GM23338 (cell line): ENCODE measurements around the gene DOLPP1. TPM values are rescaled to one million over a fixed set of nuclear protein-coding genes. Genes with fewer than 3 reads are reported as not detected.

Experiments
- ATAC-seq: fragments of 200-7000 bp; cut with Tn5 transposase; 3 replicates; pipeline ENCODE4 v1.9.1; 2020
- DNase-seq: peaks from one replicate; pipeline ENCODE4 v3.0.0-alpha.2; 2015; ENCODE audit warnings: low spot score
- H2AFZ ChIP-seq: fragments of 200-600 bp; sonication (generic); 2 replicates; pipeline ENCODE4 v1.8.0; 2016; ENCODE audit warnings: antibody characterized with exemption, mild to moderate bottlenecking, moderate library complexity
- H3F3A ChIP-seq: fragments of 200-600 bp; sonication (generic); replicated peaks from 2 replicates; pipeline ENCODE4 v1.8.0; 2017; ENCODE audit warnings: antibody characterized with exemption, mixed run types, low read depth
- H3K27ac ChIP-seq: fragments of 200-600 bp; sonication (generic); 2 replicates; pipeline ENCODE4 v1.6.1; 2016; ENCODE audit warnings: low read depth
- H3K27me3 ChIP-seq: fragments of 200-600 bp; sonication (generic); 2 replicates; pipeline ENCODE4 v1.8.0; 2016; ENCODE audit warnings: mild to moderate bottlenecking, mixed run types, moderate library complexity; ENCODE audit not compliant: insufficient read depth
- H3K36me3 ChIP-seq: fragments of 200-600 bp; sonication (generic); 2 replicates; pipeline ENCODE4 v1.8.0; 2016; ENCODE audit warnings: mild to moderate bottlenecking; ENCODE audit not compliant: insufficient read depth
- H3K4me1 ChIP-seq: fragments of 200-600 bp; sonication (generic); 2 replicates; pipeline ENCODE4 v1.8.0; 2016; ENCODE audit warnings: mild to moderate bottlenecking, moderate library complexity; ENCODE audit not compliant: insufficient read depth
- H3K4me2 ChIP-seq: fragments of 200-600 bp; sonication (generic); 2 replicates; pipeline ENCODE4 v1.7.1; 2017; ENCODE audit warnings: mixed run types
- H3K4me3 ChIP-seq: fragments of 200-600 bp; sonication (generic); 2 replicates; pipeline ENCODE4 v1.6.1; 2016; ENCODE audit warnings: mixed run types
- H3K79me2 ChIP-seq: fragments of 200-600 bp; sonication (generic); replicated peaks from 2 replicates; pipeline ENCODE4 v1.8.0; 2017; ENCODE audit warnings: mild to moderate bottlenecking; ENCODE audit not compliant: insufficient read depth
- H3K9me2 ChIP-seq: fragments of 200-600 bp; sonication (generic); 2 replicates; pipeline ENCODE4 v1.8.0; 2017; ENCODE audit not compliant: insufficient read depth
- H4K20me1 ChIP-seq: fragments of 200-600 bp; sonication (generic); replicated peaks from 2 replicates; pipeline ENCODE4 v1.8.0; 2017; ENCODE audit warnings: mild to moderate bottlenecking; ENCODE audit not compliant: insufficient read depth
- H3K27ac Mint-ChIP-seq: 2 replicates; pipeline ENCODE4 v1.8.0; 2020; ENCODE audit warnings: inconsistent platforms, mild to moderate bottlenecking, moderate library complexity, mixed read lengths
- H3K27me3 Mint-ChIP-seq: 3 replicates; pipeline ENCODE4 v1.8.0; 2022; ENCODE audit warnings: low read depth, mild to moderate bottlenecking, moderate library complexity, mixed read lengths, inconsistent platforms; ENCODE audit not compliant: insufficient read depth, poor library complexity
- H3K36me3 Mint-ChIP-seq: 3 replicates; pipeline ENCODE4 v1.8.0; 2021; ENCODE audit warnings: low read depth, mild to moderate bottlenecking, inconsistent platforms, moderate library complexity, mixed read lengths
- H3K4me1 Mint-ChIP-seq: 3 replicates; pipeline ENCODE4 v1.8.0; 2020; ENCODE audit warnings: mild to moderate bottlenecking, inconsistent platforms, mixed read lengths
- H3K4me3 Mint-ChIP-seq: 3 replicates; pipeline ENCODE4 v1.8.0; 2021; ENCODE audit warnings: moderate library complexity, mild to moderate bottlenecking, inconsistent platforms, mixed read lengths
- H3K9me3 Mint-ChIP-seq: 3 replicates; pipeline ENCODE4 v1.8.0; 2020; ENCODE audit warnings: moderate library complexity, mild to moderate bottlenecking, inconsistent platforms, mixed read lengths
- ETS1 ChIP-seq: IDR thresholded peaks from 2 replicates; pipeline ENCODE4 v1.6.1; 2016; ENCODE audit warnings: antibody characterized with exemption
- EZH2phosphoT487 ChIP-seq: fragments of 200-600 bp; sonication (generic); IDR thresholded peaks from one replicate; pipeline ENCODE4 v1.8.1; 2018; ENCODE audit warnings: antibody characterized with exemption; ENCODE audit not compliant: unreplicated experiment
- POLR2AphosphoS5 ChIP-seq: IDR thresholded peaks from 2 replicates; pipeline ENCODE4 v1.6.1; 2016; ENCODE audit warnings: antibody characterized with exemption, low read depth
- REST ChIP-seq: IDR thresholded peaks from one replicate; pipeline ENCODE4 v1.6.1; 2018; ENCODE audit warnings: antibody characterized with exemption; ENCODE audit not compliant: unreplicated experiment
- ZNF331 ChIP-seq: fragments of 250-450 bp; sonication (Bioruptor Pico); IDR thresholded peaks from 2 replicates; pipeline ENCODE4 v1.5.0; 2020; ENCODE audit warnings: low read depth, mild to moderate bottlenecking, moderate library complexity
- polyA plus RNA-seq: library from polyadenylated mRNA; unstranded; fragments of >200 nt; fragmentation: Nextera tagmentation; extraction: Ambion mirVana; gene quantifications from 2 replicates; pipeline ENCODE4 v1.2.1, GENCODE V29; 2016
- total RNA-seq: library from RNA; depleted of rRNA; stranded (reverse); fragments of >200 nt; shearing (Covaris generic); gene quantifications from 2 replicates; pipeline ENCODE4 v1.2.3, GENCODE V29; 2014

Gene DOLPP1
- total and polyA plus RNA-seq, 2 experiments from 2014 or later = 23.3 to 31.9 TPM

GRCh38 chr9:129071526-129072126, 9.3 kb upstream of the DOLPP1 start:
- peak overlapping the region; percentile 85 for H3K27ac ChIP-seq
- peaks cover 17% of the 10 kb centered on the region for H3K36me3 Mint-ChIP-seq
- 0 out of 2 replicates have a peak, but pooled peaks cover 6% of the 10 kb centered on the region for H3F3A ChIP-seq
- H3K27ac Mint-ChIP-seq = peak overlapping the region; percentile 88
- H3K27me3 ChIP-seq = no peaks in the 10 kb centered on the region
- peaks cover 31% of the 10 kb centered on the region for H3K4me1 Mint-ChIP-seq
- H2AFZ ChIP-seq = no peak overlapping the region
- ATAC-seq = peak; percentile 86
- H3K9me3 Mint-ChIP-seq = no peaks in the 10 kb centered on the region; the same call in 2 of the 3 replicates
- 0 out of 2 replicates have a peak, but pooled peaks cover 3% of the 10 kb centered on the region for H3K79me2 ChIP-seq
- peaks cover 9% of the 10 kb centered on the region for H3K27me3 Mint-ChIP-seq
- 0 out of 2 replicates have a peak, but pooled peaks have one; percentile 8 for TF ChIP-seq POLR2AphosphoS5
- TF ChIP-seq ETS1 = peak; percentile 33; the same call in 1 of the 2 replicates
- no peak for TF ChIP-seq ZNF331 (CRISPR knock-in tag)
- no peak for TF ChIP-seq REST
- H3K4me3 Mint-ChIP-seq = peak overlapping the region; percentile 48
- H3K4me1 ChIP-seq = peaks cover 26% of the 10 kb centered on the region
- no peaks in the 10 kb centered on the region for H4K20me1 ChIP-seq
- peak overlapping the region; percentile 77 for H3K4me2 ChIP-seq
- H3K36me3 ChIP-seq = no peaks in the 10 kb centered on the region
- H3K9me2 ChIP-seq = no peaks in the 10 kb centered on the region
- peak; percentile 97 for DNase-seq
- H3K4me3 ChIP-seq = peak overlapping the region; percentile 41; the same call in 1 of the 2 replicates

- H3K4me1 Mint-ChIP-seq = peaks cover 31% of the 10 kb centered on the region
- peaks cover 14% of the 10 kb centered on the region for H3K36me3 Mint-ChIP-seq
- Histone ChIP-seq H3K27ac (peak overlapping the region; percentile 85), H3K27me3 (no peaks in the 10 kb centered on the region), H3K9me2 (no peaks in the 10 kb centered on the region), H3K4me2 (peak overlapping the region; percentile 77), H3K4me1 (peaks cover 26% of the 10 kb centered on the region), H4K20me1 (no peaks in the 10 kb centered on the region), H3F3A (0 out of 2 replicates have a peak, but pooled peaks cover 6% of the 10 kb centered on the region), H3K4me3 (peak overlapping the region; percentile 39; the same call in 1 of the 2 replicates), H3K79me2 (0 out of 2 replicates have a peak, but pooled peaks cover 3% of the 10 kb centered on the region), H2AFZ (no peak overlapping the region), H3K36me3 (no peaks in the 10 kb centered on the region)
- H3K27me3 Mint-ChIP-seq = peaks cover 9% of the 10 kb centered on the region
- TF ChIP-seq POLR2AphosphoS5 (0 out of 2 replicates have a peak, but pooled peaks have one; percentile 6), EZH2phosphoT487 (no peak)
- ATAC-seq (peak; percentile 8), DNase-seq (no peak)
- H3K27ac Mint-ChIP-seq = peak overlapping the region; percentile 83
- H3K9me3 Mint-ChIP-seq = no peaks in the 10 kb centered on the region; the same call in 2 of the 3 replicates
- H3K4me3 Mint-ChIP-seq = peak overlapping the region; percentile 48
These were observed 8.7 kb upstream of the DOLPP1 start for GRCh38 chr9:129072171-129072570.
